ENCODE results near the gene PRDX5. TPM values are rescaled to one million over a fixed set of nuclear protein-coding genes. Genes with fewer than 3 reads are reported as not detected.

Gene PRDX5
- total and polyA plus RNA-seq, 5 donors, result 258 to 683 (median 324) TPM

DNA sequence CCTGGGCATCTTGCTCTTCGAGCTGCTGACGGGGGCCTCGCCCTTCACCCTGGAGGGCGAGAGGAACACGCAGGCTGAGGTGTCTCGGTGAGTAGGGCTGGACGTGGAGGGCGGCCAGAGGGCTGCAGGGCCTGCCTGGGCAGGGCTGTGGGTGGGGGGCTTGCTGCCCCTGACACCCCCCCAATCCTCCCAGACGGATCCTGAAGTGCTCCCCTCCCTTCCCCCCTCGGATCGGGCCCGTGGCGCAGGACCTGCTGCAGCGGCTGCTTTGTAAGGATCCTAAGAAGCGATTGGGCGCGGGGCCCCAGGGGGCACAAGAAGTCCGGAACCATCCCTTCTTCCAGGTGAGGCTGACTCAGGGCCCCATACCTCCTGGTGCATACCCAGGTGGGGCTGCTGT lies 43.7 kb downstream of the PRDX5 start:
- no peak overlapping the region for H3K27ac ChIP-seq (ENCODE audit: low read length)
- no peaks in the 10 kb centered on the region for H3K9me3 ChIP-seq (ENCODE audit: control insufficient read depth, low read length)
- no peak overlapping the region for H3K4me3 ChIP-seq (ENCODE audit: low read length)
- DNase-seq, result peak in 2 of 3 donors; percentile 45 to 53
- WGBS, result 92% methylated on average over 18 of the region's 18 CpGs
- no peaks in the 10 kb centered on the region for H3K27me3 ChIP-seq (ENCODE audit: control insufficient read depth, insufficient read depth)
- no peak for ATAC-seq
- intact Hi-C loops (cut with DNase I), result no loop called here
- H3K4me1 ChIP-seq (ENCODE audit: control insufficient read depth, insufficient read depth, low read length), result peaks cover 7% of the 10 kb centered on the region

DNA sequence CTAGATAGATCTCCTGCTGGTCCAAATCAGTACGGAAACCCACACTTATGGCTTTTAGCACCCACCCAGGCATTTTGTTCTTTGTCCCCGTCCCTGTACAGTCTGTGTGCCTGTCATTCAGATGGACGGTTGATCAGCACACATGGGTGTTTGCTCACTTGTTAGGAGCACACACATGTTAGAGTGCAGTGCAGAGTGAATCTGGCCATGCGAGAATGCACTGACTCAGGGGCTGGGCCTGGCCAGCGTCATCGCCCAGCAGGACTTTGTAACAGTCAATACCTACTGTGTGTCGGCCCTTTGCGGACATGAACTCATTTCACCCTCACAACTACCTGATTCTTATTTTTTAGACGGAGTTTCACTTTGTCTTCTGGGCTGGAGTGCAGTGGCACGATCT lies 44.4 kb downstream of the PRDX5 start:
- H3K27me3 ChIP-seq (ENCODE audit: control insufficient read depth, insufficient read depth), result no peaks in the 10 kb centered on the region
- intact Hi-C loops (cut with DNase I), result no loop called here
- peaks cover 7% of the 10 kb centered on the region for H3K4me1 ChIP-seq (ENCODE audit: control insufficient read depth, insufficient read depth, low read length)
- no peak for ATAC-seq
- WGBS, result 93% methylated on average over 10 of the region's 10 CpGs
- H3K9me3 ChIP-seq (ENCODE audit: control insufficient read depth, low read length), result no peaks in the 10 kb centered on the region
- no peak overlapping the region for H3K4me3 ChIP-seq (ENCODE audit: low read length)
- no peak for DNase-seq
- H3K27ac ChIP-seq (ENCODE audit: low read length), result no peak overlapping the region

DNA sequence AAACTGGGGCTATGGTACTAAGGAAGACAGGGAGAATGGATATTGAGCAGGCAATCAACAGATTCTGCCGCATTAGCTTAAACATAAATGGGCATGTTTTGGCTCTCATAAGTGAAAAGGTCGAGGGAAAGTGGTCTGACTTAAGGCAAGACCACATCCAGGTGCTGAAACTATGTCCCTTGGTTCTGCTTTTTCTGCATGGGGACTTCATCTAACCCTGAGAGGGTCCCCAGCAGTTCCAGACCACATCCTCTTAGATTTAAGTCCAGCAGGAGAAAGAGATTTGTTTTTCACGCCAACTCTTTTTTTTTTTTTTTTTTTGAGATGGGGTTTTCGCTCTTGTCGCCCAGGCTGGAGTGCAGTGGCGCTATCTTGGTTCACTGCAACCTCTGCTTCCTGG lies 46.5 kb downstream of the PRDX5 start:
- H3K4me3 ChIP-seq (ENCODE audit: low read length), result no peak overlapping the region
- 97% methylated on average over 6 of the region's 6 CpGs for WGBS
- DNase-seq (no peak), ATAC-seq (no peak)
- H3K9me3 ChIP-seq (ENCODE audit: control insufficient read depth, low read length), result no peaks in the 10 kb centered on the region
- H3K4me1 ChIP-seq (ENCODE audit: control insufficient read depth, insufficient read depth, low read length), result no peaks in the 10 kb centered on the region
- intact Hi-C loops (cut with DNase I), result no loop called here
- H3K27ac ChIP-seq (ENCODE audit: low read length), result no peak overlapping the region
- no peaks in the 10 kb centered on the region for H3K27me3 ChIP-seq (ENCODE audit: control insufficient read depth, insufficient read depth)

DNA sequence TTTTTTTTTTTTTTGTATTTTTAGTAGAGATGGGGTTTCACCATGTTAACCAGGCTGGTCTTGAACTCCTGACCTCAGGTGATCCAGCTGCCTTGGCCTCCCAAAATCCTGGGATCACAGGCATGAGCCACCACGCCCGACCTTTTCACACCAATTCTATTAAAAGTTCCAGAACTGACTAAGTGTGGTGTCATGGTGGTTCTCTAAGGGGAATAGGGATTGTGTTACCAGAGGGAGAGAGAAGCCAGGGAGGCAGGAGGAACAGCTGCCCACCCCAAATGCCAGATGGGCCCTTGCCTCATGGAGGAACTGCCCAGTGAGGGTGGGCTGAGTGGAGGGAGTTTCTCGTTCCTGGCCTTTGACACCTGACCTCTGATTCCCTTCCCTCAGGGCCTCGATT lies 47.0 kb downstream of the PRDX5 start:
- H3K4me3 ChIP-seq (ENCODE audit: low read length), result no peak overlapping the region
- intact Hi-C loops (cut with DNase I), result no loop called here
- no peaks in the 10 kb centered on the region for H3K27me3 ChIP-seq (ENCODE audit: control insufficient read depth, insufficient read depth)
- ATAC-seq (no peak), DNase-seq (peak in 1 of 3 donors; percentile 21)
- H3K4me1 ChIP-seq (ENCODE audit: control insufficient read depth, insufficient read depth, low read length), result no peaks in the 10 kb centered on the region
- no peaks in the 10 kb centered on the region for H3K9me3 ChIP-seq (ENCODE audit: control insufficient read depth, low read length)
- WGBS, result 84% methylated on average over 4 of the region's 4 CpGs
- H3K27ac ChIP-seq (ENCODE audit: low read length), result no peak overlapping the region

DNA sequence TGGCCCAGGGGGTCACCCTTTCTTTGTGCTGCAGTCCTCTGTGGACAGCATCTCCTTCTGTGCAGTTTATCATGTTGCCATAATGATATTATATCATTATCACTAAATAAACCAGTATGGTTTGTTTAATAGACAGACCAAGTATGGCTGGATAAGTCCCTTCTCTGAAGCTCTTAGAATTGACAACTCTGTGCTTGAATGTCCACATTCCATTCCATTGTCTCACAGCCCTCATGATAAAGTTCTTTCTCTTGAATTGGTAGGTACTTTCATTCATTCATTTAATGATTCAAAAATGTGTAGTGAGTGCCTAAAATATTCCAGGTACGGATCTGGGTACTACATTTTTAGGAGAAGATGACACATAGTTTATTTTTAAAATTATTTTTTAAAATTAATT lies 48.8 kb downstream of the PRDX5 start:
- Histone ChIP-seq H3K27ac (ENCODE audit: low read length) (no peak overlapping the region), H3K4me3 (ENCODE audit: low read length) (no peak overlapping the region), H3K27me3 (ENCODE audit: control insufficient read depth, insufficient read depth) (no peaks in the 10 kb centered on the region), H3K4me1 (ENCODE audit: control insufficient read depth, insufficient read depth, low read length) (no peaks in the 10 kb centered on the region), H3K9me3 (ENCODE audit: control insufficient read depth, low read length) (no peaks in the 10 kb centered on the region)
- 88% methylated on average over 1 of the region's 1 CpG for WGBS
- ATAC-seq (no peak), DNase-seq (no peak)
- intact Hi-C loops (cut with DNase I), result no loop called here

DNA sequence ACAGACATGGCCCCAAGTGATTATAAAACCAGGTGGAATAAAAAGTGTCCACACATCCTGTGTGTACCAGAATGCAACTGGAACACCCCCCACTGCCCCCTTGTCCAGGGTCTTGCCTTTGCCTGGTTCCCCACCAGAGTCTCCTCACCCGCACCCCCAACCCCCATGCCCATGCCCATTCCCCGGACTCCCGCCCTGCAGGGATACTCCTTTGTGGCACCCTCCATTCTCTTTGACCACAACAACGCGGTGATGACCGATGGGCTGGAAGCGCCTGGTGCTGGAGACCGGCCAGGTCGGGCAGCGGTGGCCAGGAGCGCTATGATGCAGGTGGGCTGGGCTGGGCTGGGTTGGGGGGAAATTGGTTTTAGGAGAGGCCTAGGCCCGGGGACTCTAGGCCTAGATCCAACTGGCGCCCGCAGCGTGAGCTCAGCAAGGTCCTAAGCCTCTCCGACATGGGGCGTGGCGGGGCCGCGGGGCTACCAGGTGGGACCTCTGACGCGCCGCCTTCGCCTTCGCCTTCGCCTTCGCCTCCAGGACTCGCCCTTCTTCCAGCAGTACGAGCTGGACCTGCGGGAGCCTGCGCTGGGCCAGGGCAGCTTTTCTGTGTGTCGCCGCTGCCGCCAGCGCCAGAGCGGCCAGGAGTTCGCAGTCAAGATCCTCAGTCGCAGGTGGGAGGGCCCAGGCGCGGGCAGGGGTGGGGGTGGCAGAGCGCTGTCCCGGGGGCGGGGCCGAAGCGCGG lies 50.2 kb downstream of the PRDX5 start:
- Histone ChIP-seq H3K27ac (ENCODE audit: low read length) (no peak overlapping the region), H3K27me3 (ENCODE audit: control insufficient read depth, insufficient read depth) (no peaks in the 10 kb centered on the region), H3K9me3 (ENCODE audit: control insufficient read depth, low read length) (no peaks in the 10 kb centered on the region), H3K4me1 (ENCODE audit: control insufficient read depth, insufficient read depth, low read length) (no peaks in the 10 kb centered on the region), H3K4me3 (ENCODE audit: low read length) (no peak overlapping the region)
- peak in 1 of 3 donors; percentile 58 for DNase-seq
- no peak for ATAC-seq
- intact Hi-C loops (cut with DNase I), result no loop called here
- WGBS, result 86% methylated on average over 46 of the region's 46 CpGs

DNA sequence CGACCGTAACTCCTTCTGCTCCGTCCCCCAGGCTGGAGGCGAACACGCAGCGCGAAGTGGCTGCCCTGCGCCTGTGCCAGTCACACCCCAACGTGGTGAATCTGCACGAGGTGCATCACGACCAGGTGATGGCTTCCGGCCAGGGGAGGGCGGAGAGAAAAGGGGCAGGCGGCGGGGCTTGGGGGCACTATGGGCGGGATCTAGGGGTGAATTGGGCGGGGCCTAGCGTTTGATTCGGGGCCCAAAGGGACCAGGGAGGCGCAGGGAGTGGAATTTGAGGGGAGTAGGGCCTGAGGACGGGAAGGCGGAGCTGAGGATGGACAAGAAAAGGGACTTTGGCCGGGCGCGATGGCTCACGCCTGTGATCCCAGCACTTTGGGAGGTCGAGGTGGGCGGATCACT lies 50.8 kb downstream of the PRDX5 start:
- ATAC-seq, result no peak
- intact Hi-C loops (cut with DNase I), result no loop called here
- DNase-seq, result no peak
- WGBS, result 89% methylated on average over 28 of the region's 28 CpGs
- no peaks in the 10 kb centered on the region for H3K27me3 ChIP-seq (ENCODE audit: control insufficient read depth, insufficient read depth)
- no peaks in the 10 kb centered on the region for H3K4me1 ChIP-seq (ENCODE audit: control insufficient read depth, insufficient read depth, low read length)
- no peaks in the 10 kb centered on the region for H3K9me3 ChIP-seq (ENCODE audit: control insufficient read depth, low read length)
- H3K4me3 ChIP-seq (ENCODE audit: low read length), result no peak overlapping the region
- H3K27ac ChIP-seq (ENCODE audit: low read length), result no peak overlapping the region

DNA sequence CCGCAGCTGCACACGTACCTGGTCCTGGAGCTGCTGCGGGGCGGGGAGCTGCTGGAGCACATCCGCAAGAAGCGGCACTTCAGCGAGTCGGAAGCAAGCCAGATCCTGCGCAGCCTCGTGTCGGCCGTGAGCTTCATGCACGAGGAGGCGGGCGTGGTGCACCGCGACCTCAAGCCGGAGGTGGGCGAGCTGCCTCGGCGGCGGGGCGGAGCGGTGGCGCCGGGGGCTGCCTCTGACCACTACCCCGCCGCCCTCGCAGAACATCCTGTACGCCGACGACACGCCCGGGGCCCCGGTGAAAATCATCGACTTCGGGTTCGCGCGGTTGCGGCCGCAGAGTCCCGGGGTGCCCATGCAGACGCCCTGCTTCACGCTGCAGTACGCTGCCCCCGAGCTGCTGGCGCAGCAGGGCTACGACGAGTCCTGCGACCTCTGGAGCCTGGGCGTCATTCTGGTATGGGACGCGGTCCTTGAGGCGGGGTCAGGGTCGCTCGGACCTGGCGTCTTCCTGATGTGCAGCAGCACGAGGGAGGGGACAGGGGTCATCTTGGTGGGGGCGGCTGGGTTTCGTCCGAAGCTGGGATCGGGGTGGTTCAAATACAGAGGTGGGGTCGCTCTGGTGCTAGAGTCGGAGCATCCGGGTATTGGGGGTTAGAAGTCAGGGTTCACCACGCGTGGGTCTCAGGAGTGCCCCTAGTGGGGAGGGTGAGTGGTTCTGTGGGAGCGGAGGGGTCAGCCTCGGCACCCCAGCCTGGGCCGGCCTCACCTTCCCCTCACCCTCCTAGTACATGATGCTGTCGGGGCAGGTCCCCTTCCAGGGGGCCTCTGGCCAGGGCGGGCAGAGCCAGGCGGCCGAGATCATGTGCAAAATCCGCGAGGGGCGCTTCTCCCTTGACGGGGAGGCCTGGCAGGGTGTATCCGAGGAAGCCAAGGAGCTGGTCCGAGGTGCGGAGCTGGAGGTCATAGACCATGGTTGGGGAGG lies 51.8 kb downstream of the PRDX5 start:
- H3K27ac ChIP-seq (ENCODE audit: low read length), result no peak overlapping the region
- DNase-seq (no peak), ATAC-seq (peak in 1 of 2 donors; percentile 14)
- no peaks in the 10 kb centered on the region for H3K27me3 ChIP-seq (ENCODE audit: control insufficient read depth, insufficient read depth)
- H3K4me3 ChIP-seq (ENCODE audit: low read length), result no peak overlapping the region
- intact Hi-C loops (cut with DNase I), result no loop called here
- H3K9me3 ChIP-seq (ENCODE audit: control insufficient read depth, low read length), result no peaks in the 10 kb centered on the region
- no peaks in the 10 kb centered on the region for H3K4me1 ChIP-seq (ENCODE audit: control insufficient read depth, insufficient read depth, low read length)
- 86% methylated on average over 82 of the region's 82 CpGs for WGBS

DNA sequence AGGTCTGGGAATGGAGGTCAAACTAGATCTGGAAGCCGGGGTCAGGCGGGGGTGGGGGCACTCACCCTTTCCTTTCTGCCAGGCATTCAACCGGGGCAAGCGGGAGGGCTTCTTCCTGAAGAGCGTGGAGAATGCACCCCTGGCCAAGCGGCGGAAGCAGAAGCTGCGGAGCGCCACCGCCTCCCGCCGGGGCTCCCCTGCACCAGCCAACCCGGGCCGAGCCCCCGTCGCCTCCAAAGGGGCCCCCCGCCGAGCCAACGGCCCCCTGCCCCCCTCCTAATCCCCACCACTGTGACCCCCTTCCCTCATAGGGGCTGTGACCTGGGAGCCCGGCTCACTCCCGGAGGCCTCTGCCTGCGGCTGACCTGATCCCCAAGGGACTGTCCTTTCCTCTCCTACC lies 53.3 kb downstream of the PRDX5 start:
- no peaks in the 10 kb centered on the region for H3K9me3 ChIP-seq (ENCODE audit: control insufficient read depth, low read length)
- DNase-seq (peak in 2 of 3 donors; percentile 32 to 47), ATAC-seq (peak in 1 of 2 donors; percentile 26)
- intact Hi-C loops (cut with DNase I), result no loop called here
- no peaks in the 10 kb centered on the region for H3K27me3 ChIP-seq (ENCODE audit: control insufficient read depth, insufficient read depth)
- WGBS, result 86% methylated on average over 22 of the region's 22 CpGs
- H3K27ac ChIP-seq (ENCODE audit: low read length), result no peak overlapping the region
- no peaks in the 10 kb centered on the region for H3K4me1 ChIP-seq (ENCODE audit: control insufficient read depth, insufficient read depth, low read length)
- no peak overlapping the region for H3K4me3 ChIP-seq (ENCODE audit: low read length)
